ENCODE measurements around the gene MFAP1.
A peak's percentile ranks its signal among the peaks of the same experiment; 100 is the strongest.

Gene MFAP1

DNA sequence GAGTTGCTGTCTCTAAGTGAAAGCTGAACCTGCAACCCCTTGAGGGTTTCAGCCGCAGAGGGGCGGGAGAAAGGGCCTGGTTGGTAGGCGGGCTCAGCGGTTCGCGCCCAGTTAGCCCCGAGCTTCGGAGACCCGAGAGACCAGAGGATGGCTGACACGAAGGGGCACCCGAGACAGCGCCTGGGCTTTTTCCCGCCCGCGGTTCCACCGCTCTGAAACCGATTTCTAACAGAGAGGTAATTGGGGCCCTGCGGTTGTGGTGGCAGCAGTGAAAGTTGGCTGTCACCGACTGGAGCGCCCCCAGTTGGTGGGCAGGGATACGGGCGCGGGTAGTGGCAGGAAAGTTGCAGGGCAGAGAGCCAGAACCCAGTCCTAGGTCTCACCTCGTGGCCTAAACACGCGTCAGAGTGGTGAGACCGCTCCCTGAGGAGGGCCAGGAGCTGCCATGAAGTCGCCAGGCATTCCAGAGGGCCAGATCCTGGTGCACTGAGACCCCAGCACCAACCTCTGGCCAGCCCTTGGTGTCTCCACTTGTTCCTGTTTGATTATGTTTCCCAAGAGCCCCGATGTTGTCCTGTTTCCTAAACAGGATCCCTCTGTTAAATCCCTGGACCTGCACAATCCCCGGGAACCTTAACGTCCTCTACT lies 47.1 kb downstream of the MFAP1 start:
- DNase-seq (ENCODE audit: low read depth in 3 of 3, low spot score in 1 of 3), result peak; percentile 30 to 69 (median 46)

DNA sequence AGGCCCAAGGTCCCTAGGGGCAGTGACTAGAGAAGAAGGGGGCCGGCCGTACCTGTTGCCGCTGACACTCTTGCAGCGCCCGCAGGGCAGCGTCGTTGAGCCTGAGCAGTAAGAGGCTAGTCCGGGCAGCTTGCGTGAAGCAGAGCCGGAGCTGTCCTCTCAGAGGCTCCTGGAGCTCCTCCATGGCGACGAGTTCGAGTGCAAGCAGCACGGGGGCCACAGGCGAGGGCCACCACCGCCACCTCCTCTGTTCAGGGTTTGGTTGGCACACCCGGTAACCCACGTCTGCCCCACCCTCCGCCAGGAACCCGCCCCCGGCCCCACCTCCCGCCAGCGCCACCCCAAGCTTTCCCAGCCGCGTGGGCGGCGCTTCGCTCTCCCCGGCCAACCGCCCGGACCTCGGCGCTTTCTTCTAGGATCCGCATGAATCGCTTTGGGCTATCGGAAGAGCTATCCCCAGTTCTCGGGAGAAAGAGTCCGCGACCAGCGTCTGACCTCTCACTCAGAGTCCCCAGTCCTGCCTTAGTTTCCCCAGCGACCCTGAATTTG lies 47.7 kb downstream of the MFAP1 start, which contains the start of gene ELL3:
TSS of gene ELL3 (minus strand) at position 249 of the 549 bp plus-strand sequence. CDS start at position 184, 65 bp downstream.
- peak; percentile 20 to 60 (median 57) for DNase-seq (ENCODE audit: low read depth in 3 of 3, low spot score in 1 of 3)

DNA sequence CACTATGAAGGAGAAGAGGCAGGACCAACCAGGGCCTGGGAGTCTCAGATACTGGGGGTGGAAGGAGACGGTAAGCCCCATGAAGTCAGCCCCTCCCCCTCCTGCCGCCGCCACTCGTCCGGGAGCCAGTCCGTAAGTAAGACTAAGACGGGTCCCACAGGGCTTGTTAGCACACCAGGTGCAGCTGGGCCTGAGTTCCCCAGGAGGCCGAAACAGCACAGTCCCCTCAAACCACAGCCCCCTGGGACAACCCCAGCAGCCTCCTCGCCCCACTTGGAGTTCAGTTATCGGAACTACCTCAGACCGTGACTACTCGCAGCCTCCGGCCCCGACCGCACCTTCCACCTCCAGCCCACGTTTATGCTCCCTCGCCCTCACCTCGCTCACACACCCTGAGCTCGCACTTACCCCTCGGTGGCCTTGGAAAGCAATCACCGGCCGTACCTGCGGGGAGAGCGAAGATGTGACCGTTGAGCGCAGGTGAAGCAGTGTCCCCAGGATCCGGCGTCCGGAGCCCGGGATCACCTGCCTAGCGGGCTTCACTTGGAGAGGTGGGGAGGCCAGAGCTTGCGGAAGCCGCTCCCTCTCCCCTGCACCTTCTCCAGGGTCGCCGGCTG lies 48.3 kb downstream of the MFAP1 start:
- DNase-seq (ENCODE audit: low read depth in 3 of 3, low spot score in 1 of 3), result no peak

DNA sequence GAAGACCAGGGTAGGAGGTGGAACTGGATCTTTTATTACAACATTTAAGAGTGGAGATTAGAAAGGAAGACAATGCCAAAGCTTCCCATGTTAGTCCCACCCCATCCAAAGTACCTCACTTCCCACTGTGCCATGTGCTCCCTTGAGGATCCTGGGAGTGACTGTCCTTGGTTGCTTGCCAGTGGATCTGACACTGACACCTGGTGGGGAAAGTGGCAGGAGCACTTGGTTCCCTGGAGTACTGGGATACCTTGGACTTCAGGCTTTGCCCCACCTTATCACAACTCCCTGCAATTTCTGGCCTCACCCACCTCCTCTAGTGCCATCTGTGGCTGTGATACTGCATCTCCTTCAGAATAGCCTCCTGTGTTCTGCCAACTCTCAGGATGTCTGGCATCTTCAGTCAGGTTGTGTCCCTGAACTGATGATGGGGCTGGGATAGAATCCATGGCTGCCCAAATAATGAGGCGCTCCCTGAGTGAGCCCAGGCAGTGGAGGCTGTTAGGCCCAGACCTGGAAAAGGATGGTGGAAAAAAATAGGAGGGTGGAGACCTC lies 49.0 kb downstream of the MFAP1 start:
- DNase-seq (ENCODE audit: low read depth in 3 of 3, low spot score in 1 of 3), result no peak

DNA sequence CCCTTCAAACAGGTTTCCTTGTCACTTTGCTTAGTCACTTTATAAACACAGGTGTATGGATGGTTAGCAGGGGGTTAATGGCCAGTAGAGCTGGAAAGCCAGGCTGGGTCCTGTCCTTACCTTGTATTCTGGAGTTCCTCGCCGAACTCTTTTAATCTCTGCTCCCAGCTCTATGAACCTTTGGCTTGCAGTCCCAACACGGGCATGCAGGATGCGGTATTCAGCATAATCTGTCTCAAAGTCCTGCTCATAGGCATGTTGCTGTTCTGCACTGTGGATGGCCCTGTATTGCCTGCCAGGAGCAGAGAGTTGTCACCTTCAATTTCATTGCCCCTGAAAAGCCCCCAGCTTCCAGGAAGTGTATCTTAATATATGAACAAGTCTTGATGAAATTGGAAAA lies 50.4 kb downstream of the MFAP1 start:
- DNase-seq (ENCODE audit: low read depth in 3 of 3, low spot score in 1 of 3), result no peak

DNA sequence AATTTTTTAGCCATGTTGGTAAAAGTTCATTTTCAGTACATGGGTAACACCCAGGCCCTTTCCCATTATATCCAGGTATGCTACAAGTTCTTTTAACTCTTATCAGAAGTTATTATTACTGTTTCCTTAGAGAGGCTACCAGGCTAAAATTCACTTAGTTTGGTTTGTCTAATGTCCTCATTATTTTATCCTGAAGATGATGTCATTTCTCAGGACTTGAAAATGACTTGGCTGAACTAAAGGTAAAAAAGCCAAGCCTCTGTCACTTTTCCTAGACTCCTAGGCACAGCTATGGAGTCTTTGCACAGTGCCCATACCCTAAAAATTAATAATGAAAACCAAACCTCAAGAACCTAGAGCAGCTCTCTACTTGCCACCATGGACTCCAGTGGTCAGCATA lies 51.9 kb downstream of the MFAP1 start:
- no peak for DNase-seq (ENCODE audit: low read depth in 3 of 3, low spot score in 1 of 3)

DNA sequence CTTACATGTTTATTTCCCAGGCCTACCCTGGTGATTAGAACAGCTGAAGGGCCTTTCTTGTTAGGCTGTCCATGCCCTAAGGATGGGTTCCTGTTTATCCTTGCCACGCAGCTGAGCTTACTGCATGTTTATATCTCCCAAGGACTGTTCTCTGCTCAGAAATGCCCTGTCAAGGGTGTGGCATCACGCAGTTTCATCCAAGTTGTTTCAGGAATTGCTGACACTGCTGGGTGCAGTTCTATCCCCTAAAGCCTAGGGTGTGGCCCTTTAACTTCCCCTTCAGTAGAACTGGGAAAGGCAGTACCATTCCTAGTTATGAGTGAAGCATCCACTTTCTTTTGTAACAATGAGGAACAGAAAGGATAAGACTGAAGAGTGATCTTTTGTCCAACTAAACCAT lies 52.7 kb downstream of the MFAP1 start:
- no peak for DNase-seq (ENCODE audit: low read depth in 3 of 3, low spot score in 1 of 3)

DNA sequence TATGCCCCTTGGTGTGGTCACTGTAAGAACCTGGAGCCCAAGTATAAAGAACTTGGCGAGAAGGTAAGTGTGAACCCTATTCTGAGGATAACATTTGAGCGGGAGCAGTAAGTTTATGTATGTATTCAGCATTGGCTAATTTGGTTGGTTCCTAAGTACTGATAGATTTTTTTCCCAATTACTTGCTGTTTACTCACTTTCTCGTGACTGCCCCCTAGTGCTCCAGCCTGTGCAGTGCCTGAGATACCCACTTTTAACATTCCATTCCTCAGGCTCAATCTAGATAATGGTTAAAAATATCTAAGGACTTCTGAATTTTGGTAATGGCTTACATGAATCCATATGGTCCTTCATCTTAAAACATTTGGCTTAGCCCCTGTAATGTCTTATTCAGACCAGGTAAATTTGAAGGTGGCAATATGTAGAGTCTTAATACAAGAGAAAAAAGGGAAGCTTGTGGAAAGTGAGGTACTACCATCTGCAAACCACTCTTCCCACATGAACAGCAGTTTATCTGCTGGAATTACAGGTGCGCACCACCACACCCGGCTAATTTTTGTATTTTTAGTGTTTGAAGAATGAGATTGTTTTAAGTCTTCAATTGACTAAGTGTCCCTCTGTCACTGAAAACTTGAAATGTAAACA lies 54.8 kb downstream of the MFAP1 start:
- no peak for DNase-seq (ENCODE audit: low read depth in 3 of 3, low spot score in 1 of 3)

DNA sequence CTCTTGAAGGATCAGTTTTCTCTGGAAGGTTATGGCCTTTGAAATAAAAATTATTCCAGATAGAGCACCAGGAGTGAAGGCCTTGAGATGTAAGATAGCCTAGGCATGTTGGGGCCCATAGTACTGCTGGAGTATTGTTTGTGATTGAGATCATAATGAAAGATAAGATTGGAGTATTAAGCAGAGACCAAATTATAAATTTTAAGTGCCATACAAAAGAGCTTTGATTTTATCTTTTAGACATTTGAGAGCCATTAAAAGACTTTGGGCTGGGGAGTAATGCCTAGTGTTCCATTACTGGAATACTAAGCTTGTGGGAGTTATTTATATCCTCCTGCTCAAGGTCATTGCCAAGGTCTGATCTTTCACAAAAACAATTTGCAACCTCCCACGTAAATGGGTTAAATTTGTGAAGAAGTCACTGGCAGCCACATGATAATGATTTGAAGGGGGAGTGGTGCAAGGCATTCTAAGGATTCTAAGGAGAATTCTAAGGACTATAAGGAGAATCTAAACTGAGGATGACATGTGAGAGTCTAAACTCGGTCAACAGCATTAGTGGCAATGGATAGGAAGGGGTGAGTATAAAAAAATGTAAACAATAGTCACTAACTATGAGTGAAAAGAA lies 60.6 kb downstream of the MFAP1 start:
- no peak for DNase-seq (ENCODE audit: low read depth in 3 of 3, low spot score in 1 of 3)

DNA sequence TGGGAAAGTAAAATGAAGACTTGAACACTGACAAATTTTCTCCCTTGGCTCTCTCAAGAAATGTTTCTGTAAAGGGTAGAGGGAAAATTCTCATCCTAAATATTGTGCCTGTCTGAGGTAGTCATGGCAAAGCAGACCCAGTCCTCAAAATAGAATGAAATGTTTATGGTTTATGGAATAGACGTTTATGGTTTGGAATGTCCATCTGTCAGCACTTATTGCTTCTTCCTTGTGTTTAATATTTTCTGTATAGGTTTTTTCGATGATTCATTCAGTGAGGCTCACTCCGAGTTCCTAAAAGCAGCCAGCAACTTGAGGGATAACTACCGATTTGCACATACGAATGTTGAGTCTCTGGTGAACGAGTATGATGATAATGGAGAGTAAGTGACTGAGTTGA lies 61.7 kb downstream of the MFAP1 start:
- no peak for DNase-seq (ENCODE audit: low read depth in 3 of 3, low spot score in 1 of 3)
